RWPE1 (cell line): Measurements from ENCODE around the gene ALPK3.
"Not testable (repeated sequence)": the region's sequence is repeated elsewhere in the genome, so short reads cannot be mapped to it uniquely, and the experiment has no call there.

Source experiments
- CTCF ChIA-PET: fragments of 350-600 bp; sonication (Branson Sonifier 250); formaldehyde crosslinking; extraction: SDS; loops from one replicate; lab custom pipeline; 2021; lab: Yijun Ruan, JAX
- POLR2A ChIA-PET: fragments of 400-600 bp; formaldehyde crosslinking; extraction: SDS; loops from one replicate; lab custom pipeline; 2020; ENCODE audit warnings: antibody characterized with exemption; ENCODE audit not compliant: low non-redundant PET; lab: Yijun Ruan, JAX
- DNase-seq: peaks from one replicate; pipeline ENCODE4 v3.0.0; 2012; ENCODE audit warnings: low spot score
- H3K27ac ChIP-seq: fragments of 450-650 bp; 2 replicates; pipeline ENCODE4 v1.5.1; 2017
- CTCF ChIP-seq: fragments of 450-650 bp; conservative IDR thresholded peaks from 2 replicates; pipeline ENCODE4 v1.5.1; 2017; ENCODE audit warnings: low read depth, mild to moderate bottlenecking

Gene ALPK3

DNA sequence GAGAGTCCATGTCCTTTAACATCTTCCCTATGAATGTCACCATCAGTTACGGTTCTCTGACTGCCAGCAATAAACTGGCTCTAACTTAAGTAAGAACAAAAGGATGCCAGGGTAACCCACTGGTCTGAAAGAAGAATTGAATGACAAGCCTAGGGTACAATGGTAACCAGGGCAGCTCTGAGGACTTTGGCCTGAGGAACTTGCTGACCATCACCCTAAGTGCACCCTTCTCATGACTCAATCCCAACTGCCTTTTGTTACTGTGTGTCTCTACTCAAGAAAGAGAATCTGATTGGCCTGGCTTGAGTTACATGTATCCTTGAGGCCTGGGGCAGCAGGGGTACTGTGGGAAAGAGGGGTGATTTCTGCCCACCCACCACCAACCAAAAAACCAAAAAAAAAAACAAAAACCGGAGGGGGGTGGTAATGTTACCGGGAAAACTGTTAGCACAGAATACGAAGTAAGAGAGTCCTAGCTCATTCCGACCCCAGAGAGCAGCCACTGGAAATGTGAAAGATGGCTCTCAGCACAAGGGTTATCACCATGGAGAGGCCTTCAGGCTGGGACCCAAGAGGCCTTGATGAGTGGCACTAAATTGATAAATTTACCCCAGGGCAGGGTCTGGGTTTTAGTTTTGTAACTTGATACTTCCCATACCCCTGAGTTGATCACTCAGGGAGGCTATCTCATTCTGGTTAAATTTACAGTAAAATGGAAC lies 58.0 kb downstream of the ALPK3 start:
- POLR2A ChIA-PET: no interaction called here
- CTCF ChIA-PET: no interaction called here
- no peak for DNase-seq
- H3K27ac ChIP-seq: no peak overlapping the region
- no peak for TF ChIP-seq CTCF

- CTCF ChIA-PET: interaction anchor here (0.6 to 0.9 kb wide), 2 partner anchors 92 to 244 kb away, joined by 3 to 6 read pairs; no protein-coding TSS in a partner anchor
- no peak overlapping the region for H3K27ac ChIP-seq
- no peak for TF ChIP-seq CTCF
- POLR2A ChIA-PET: interaction anchor here (1.1 kb wide), 1 partner anchor 76 kb away, joined by 6 read pairs; no protein-coding TSS in a partner anchor
- no peak for DNase-seq
Observed at GRCh38 chr15:84876269-84876668, 59.1 kb downstream of the ALPK3 start.

- DNase-seq, H3K27ac ChIP-seq, POLR2A ChIA-PET: not testable (repeated sequence)
- CTCF ChIA-PET: interaction anchor here (0.6 to 0.9 kb wide), 4 partner anchors 12 to 219 kb away, joined by 3 to 5 read pairs (median 4); no protein-coding TSS in a partner anchor
Observed at GRCh38 chr15:84877701-84878100, 60.5 kb downstream of the ALPK3 start.

DNA sequence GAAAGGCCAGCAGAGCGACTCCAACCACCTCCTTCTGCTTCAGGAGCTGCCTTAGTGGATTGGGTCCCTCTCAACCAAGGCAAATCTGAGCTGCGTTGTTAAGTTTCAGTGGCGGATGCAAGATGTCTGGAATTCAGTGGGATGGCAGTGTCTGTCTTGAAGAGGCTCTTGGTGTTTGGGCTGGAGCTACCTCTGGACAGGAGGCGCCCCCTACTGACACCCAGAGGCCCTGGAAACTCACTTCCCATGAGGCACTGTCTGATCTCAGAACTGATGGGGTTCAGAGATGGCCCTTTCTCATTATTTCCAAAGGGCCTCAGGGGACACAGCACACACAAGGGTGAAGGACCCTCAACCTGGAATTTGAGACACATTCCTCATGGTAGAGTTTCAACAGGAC lies 61.3 kb downstream of the ALPK3 start:
- no peak for TF ChIP-seq CTCF
- peak; percentile 71 for DNase-seq
- no peak overlapping the region for H3K27ac ChIP-seq
- ChIA-PET POLR2A (no interaction called here), CTCF (interaction anchor here (0.6 to 1.0 kb wide), 7 partner anchors 11 to 220 kb away, joined by 3 to 5 read pairs (median 3); no protein-coding TSS in a partner anchor)

GRCh38 chr15:84879088-84879780 lies 62.1 kb downstream of the ALPK3 start:
- H3K27ac ChIP-seq: no peak overlapping the region
- DNase-seq: no peak
- TF ChIP-seq CTCF: no peak
- ChIA-PET CTCF (interaction anchor here (0.6 to 1.0 kb wide), 3 partner anchors 11 to 227 kb away, joined by 3 read pairs; no protein-coding TSS in a partner anchor), POLR2A (no interaction called here)

GRCh38 chr15:84880007-84880406 lies 62.9 kb downstream of the ALPK3 start:
- H3K27ac ChIP-seq: no peak overlapping the region
- CTCF ChIA-PET: no interaction called here
- TF ChIP-seq CTCF: no peak
- DNase-seq: no peak
- POLR2A ChIA-PET: no interaction called here
